ENCODE data around the gene PTGS1.
"Not testable (repeated sequence)": the region's sequence is repeated elsewhere in the genome, so short reads cannot be mapped to it uniquely, and the experiment has no call there.

PTGS1 gene

DNA sequence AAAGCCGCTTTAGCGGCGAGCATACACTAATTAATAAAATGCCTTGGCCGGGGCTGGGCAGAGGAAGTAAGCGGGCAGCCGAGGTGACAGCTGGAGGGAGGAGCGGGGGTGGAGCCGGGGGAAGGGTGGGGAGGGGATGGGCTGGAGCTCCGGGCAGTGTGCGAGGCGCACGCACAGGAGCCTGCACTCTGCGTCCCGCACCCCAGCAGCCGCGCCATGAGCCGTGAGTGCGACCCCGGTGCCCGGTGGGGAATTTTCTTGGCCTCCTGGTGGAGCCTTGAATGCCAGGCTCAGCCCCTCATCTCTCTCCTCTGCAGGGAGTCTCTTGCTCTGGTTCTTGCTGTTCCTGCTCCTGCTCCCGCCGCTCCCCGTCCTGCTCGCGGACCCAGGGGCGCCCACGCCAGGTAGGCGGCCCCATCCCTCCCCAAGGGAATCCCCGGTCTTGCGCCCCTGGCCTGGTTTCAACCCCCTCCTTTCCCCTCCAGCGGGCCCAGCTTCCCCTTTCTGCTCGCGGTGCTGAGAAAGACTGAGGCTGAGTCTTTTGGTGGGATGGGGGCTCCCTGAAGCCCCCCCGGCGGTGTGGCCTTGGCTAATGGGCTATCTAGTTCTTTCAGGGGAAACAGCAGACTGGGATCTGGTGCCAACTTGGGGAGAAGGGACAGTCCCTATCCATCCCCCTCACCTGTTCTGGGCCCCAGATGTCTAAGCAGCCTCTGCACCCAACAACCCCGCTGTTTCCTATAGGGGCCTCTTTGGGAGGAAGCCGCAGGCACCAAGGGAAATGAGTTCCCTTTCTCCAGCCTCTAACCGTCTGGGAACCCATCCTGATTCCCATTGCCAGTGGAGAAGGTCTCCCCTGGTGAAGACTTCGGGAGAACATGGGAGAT lies at the start of gene PTGS1:
PTGS1 (plus strand) TSS at position 156 of the 887 bp plus-strand sequence; CDS start at position 217, 61 bp downstream.
- no peak for TF ChIP-seq ZFX (IDR thresholded peaks at IDR 0.05; ENCODE audit: borderline replicate concordance)
- TF ChIP-seq, protein P1, sequence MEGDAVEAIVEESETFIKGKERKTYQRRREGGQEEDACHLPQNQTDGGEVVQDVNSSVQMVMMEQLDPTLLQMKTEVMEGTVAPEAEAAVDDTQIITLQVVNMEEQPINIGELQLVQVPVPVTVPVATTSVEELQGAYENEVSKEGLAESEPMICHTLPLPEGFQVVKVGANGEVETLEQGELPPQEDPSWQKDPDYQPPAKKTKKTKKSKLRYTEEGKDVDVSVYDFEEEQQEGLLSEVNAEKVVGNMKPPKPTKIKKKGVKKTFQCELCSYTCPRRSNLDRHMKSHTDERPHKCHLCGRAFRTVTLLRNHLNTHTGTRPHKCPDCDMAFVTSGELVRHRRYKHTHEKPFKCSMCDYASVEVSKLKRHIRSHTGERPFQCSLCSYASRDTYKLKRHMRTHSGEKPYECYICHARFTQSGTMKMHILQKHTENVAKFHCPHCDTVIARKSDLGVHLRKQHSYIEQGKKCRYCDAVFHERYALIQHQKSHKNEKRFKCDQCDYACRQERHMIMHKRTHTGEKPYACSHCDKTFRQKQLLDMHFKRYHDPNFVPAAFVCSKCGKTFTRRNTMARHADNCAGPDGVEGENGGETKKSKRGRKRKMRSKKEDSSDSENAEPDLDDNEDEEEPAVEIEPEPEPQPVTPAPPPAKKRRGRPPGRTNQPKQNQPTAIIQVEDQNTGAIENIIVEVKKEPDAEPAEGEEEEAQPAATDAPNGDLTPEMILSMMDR (IDR thresholded peaks at IDR 0.05): no peak
- no peak within 1 kb of the TSS for H3K27ac ChIP-seq

DNA sequence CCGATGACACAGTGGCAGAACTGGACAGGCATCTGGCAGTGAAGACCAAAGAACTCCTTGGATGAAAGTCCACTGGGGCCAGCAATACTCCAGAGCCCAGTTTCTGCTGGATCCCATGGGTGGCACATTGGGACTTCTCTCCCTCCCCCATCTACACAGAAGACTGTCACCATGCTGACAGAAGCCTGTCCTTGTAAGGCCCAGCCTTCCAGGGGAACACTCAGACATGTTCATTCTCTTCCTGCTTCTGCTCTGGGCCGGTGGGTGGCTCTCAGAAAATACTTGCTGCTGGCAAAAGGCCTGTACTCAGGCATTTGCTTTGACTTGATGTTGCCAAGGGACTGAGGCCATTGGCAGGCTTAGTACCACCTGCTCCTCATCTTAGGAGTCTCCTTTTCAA lies 48.3 kb upstream of the PTGS1 start:
- H3K27ac ChIP-seq: no peak overlapping the region
- TF ChIP-seq ZFX (IDR thresholded peaks at IDR 0.05; ENCODE audit: borderline replicate concordance): no peak
- TF ChIP-seq, protein P1 (IDR thresholded peaks at IDR 0.05): no peak

DNA sequence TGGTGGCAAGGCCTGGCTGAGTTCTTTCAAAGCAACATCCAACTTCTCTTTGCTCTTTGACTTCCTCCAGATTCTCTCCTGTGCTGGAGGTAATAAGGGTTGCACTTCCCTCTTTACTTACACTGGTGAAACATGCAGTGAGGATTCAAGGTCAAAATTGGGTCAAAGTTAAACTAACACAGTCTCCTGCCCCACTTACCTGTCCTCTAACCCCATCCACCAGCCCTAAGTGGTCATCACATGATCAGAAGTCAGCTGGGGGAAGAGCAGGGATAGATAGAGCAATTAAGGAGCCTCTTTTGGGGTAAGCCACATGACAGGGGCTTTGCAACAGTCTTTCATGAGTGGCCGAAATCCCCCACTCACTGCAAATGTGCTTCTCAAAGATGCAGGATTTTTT lies 46.2 kb upstream of the PTGS1 start:
- not testable (repeated sequence) for H3K27ac ChIP-seq

DNA sequence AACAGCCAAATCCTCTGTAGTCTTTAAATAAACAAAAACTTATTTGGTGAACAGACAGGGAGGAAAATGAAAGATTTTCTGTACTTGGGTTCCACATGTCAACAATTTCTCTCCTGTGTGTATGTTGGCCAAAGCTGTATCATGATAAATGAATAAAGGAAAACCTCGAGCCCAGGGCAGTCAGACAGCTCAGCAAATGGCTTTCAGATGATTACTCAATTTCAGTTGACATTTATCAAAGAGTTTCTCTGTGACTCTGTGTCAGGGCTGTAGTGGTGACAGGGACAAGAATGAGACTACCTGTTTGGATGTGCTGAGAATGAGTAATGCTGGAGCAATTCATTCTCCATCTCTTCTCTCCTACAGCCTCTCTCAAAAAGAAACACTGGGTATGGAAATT lies 45.7 kb upstream of the PTGS1 start:
- H3K27ac ChIP-seq: no peak overlapping the region
- no peak for TF ChIP-seq ZFX (IDR thresholded peaks at IDR 0.05; ENCODE audit: borderline replicate concordance)

DNA sequence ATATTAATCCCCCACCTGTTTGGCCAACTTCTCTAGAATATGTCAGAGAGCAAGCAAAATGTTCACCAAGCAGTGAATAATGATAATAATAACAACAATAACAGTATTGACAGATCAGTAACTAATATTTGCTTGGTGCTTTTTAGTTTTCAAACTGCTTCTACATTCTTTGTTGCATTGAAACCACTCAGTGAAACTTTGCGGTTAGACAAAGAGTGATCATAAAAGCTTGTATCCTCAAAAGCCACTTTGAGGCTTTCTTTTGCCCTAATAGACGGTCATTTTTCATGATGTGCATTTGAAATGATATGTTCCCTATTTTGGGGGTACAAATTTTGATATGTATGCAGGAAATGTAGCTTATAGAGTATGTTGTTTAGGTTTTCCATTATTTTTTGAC lies 43.6 kb upstream of the PTGS1 start:
- TF ChIP-seq, protein P1 (IDR thresholded peaks at IDR 0.05): no peak
- TF ChIP-seq ZFX (IDR thresholded peaks at IDR 0.05; ENCODE audit: borderline replicate concordance): no peak
- no peak overlapping the region for H3K27ac ChIP-seq

DNA sequence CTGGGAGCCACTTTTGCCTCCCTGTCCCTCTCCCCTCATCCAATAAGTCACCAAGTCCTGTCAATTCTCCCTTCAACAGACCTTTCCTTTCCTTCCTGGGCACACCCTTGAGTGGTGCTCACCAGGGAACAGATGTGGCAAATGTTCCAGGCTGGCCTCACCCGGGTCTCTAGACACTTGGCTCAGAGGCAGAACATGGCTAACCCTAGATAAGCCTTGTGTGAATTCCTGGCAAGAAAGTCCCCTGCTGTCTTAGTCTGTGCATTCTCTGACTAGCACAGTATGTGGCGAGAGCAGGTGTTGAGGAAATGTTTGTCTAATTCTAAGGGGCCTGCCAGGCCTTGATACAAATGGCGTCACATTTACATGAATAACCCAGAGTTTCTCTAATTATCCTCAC lies 41.2 kb upstream of the PTGS1 start:
- no peak for TF ChIP-seq ZFX (IDR thresholded peaks at IDR 0.05; ENCODE audit: borderline replicate concordance)
- TF ChIP-seq, protein P1 (IDR thresholded peaks at IDR 0.05): no peak
- no peak overlapping the region for H3K27ac ChIP-seq

DNA sequence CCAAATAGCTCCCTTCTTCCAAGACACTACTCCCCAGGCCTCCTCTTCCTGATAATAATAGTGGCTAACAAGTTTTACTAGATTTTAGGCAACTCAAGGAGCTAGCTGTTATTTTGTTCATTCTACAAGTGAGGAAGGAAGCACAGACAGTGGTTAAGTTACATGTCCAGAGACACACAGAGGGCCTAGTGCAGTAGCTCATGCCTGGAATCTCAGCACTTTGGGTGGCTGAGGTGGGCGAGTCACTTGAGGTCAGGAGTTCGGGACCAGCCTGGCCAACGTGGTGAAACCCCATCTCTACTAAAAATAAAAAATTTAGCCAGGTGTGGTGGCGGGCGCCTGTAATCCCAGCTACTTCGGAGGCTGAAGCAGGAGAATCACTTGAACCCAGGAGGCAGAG lies 40.4 kb upstream of the PTGS1 start:
- H3K27ac ChIP-seq: not testable (repeated sequence)

DNA sequence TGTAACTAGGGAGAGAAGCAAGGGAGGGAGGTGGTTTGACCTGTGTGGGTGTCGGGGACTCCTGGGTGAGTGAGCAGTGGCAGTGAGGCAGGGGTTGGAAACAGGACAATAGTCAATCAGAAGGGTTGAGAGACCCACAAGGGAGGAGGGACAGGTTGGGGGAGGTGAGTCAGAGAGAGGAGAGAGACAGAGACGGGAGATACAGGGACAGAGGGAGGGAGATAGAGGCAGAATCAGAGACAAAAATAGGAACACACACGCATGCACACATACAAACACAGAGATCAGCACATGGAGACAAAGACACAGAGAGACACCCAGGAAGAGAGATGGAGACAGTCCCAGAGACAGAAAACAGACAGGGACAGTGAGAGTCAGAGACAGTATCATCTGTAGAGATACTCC lies 39.3 kb upstream of the PTGS1 start:
- TF ChIP-seq ZFX (IDR thresholded peaks at IDR 0.05; ENCODE audit: borderline replicate concordance): no peak
- TF ChIP-seq, protein P1 (IDR thresholded peaks at IDR 0.05): no peak
- no peak overlapping the region for H3K27ac ChIP-seq

DNA sequence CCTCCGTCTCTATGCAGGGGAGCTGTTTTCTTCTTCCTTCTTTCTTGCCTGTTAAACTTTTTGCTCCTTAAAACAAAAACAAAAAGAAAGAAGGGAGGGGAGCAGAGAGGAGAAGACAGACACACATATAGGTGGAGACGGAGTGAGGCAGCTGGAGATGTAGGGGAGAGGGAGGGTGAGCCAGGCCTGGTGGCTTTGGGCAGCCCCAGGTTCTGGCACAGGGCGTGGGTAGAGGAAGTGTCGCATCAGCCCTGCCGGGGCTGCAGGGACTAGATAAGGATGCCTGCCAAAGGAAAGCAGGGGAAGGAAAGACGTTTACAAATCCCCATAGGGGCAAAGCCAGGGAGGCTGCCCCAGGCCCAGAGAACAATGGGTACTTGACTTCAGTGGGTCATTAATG lies 38.7 kb upstream of the PTGS1 start:
- TF ChIP-seq ZFX (IDR thresholded peaks at IDR 0.05; ENCODE audit: borderline replicate concordance): no peak
- TF ChIP-seq, protein P1 (IDR thresholded peaks at IDR 0.05): no peak
- no peak overlapping the region for H3K27ac ChIP-seq

Measured in 22Rv1 (cell line).